SK-N-SH treated with all-trans-retinoic acid at 6 μM for 48 hours (cell line): ENCODE data around the gene PTBP3.

Experiments
- ATAC-seq: fragments of 200-7000 bp; cut with Tn5 transposase; 3 replicates; pipeline ENCODE4 v1.9.1; 2020; ENCODE audit warnings: mild to moderate bottlenecking, moderate library complexity
- BACH2 ChIP-seq: fragments of 250-450 bp; sonication (Bioruptor Pico); IDR thresholded peaks from 2 replicates; pipeline ENCODE4 v1.9.0; 2021; ENCODE audit warnings: mild to moderate bottlenecking, borderline replicate concordance
- CSDC2 ChIP-seq: fragments of 250-450 bp; sonication (Bioruptor Pico); IDR thresholded peaks from 2 replicates; pipeline ENCODE4 v1.5.0; 2020; ENCODE audit warnings: mild to moderate bottlenecking, moderate library complexity
- ESRRG ChIP-seq: fragments of 250-450 bp; sonication (Bioruptor Pico); IDR thresholded peaks from 2 replicates; pipeline ENCODE4 v1.6.1; 2021; ENCODE audit warnings: mild to moderate bottlenecking
- GLIS3 ChIP-seq: fragments of 250-450 bp; sonication (Bioruptor Pico); IDR thresholded peaks from 2 replicates; pipeline ENCODE4 v1.5.0; 2020; ENCODE audit warnings: mild to moderate bottlenecking, moderate library complexity
- ISL1 ChIP-seq: fragments of 250-450 bp; sonication (Bioruptor Pico); IDR thresholded peaks from 2 replicates; pipeline ENCODE4 v2.1.2; 2022; ENCODE audit warnings: mild to moderate bottlenecking, moderate library complexity
- OSR1 ChIP-seq: fragments of 250-450 bp; sonication (Bioruptor Pico); IDR thresholded peaks from 2 replicates; pipeline ENCODE4 v1.8.0; 2022; ENCODE audit warnings: moderate library complexity, mild to moderate bottlenecking, inconsistent platforms
- PATZ1 ChIP-seq: fragments of 250-450 bp; sonication (Bioruptor Pico); IDR thresholded peaks from 2 replicates; pipeline ENCODE4 v1.8.0; 2020; ENCODE audit warnings: mild to moderate bottlenecking, moderate library complexity, borderline replicate concordance
- POU6F1 ChIP-seq: fragments of 250-450 bp; sonication (Bioruptor Pico); IDR thresholded peaks from 2 replicates; pipeline ENCODE4 v1.8.0; 2021; ENCODE audit warnings: low read depth, mild to moderate bottlenecking, moderate library complexity, borderline replicate concordance
- PPARA ChIP-seq: fragments of 250-450 bp; sonication (Bioruptor Pico); IDR thresholded peaks from 2 replicates; pipeline ENCODE4 v1.5.0; 2020; ENCODE audit warnings: mild to moderate bottlenecking, borderline replicate concordance
- RARB ChIP-seq: fragments of 250-450 bp; sonication (Bioruptor Pico); IDR thresholded peaks from 2 replicates; pipeline ENCODE4 v1.8.0; 2021; ENCODE audit warnings: mild to moderate bottlenecking, moderate library complexity
- SNAI2 ChIP-seq: fragments of 250-450 bp; sonication (Bioruptor Pico); IDR thresholded peaks from 2 replicates; pipeline ENCODE4 v1.5.0; 2020; ENCODE audit warnings: mild to moderate bottlenecking, moderate library complexity
- TCF4 ChIP-seq: fragments of 250-450 bp; sonication (Bioruptor Pico); IDR thresholded peaks from 2 replicates; pipeline ENCODE4 v1.8.0; 2021; ENCODE audit warnings: mild to moderate bottlenecking, moderate library complexity, borderline replicate concordance
- TOX ChIP-seq: fragments of 250-450 bp; sonication (Bioruptor Pico); IDR thresholded peaks from 2 replicates; pipeline ENCODE4 v1.8.0; 2021; ENCODE audit warnings: mild to moderate bottlenecking, moderate library complexity, borderline replicate concordance
- ZC3H10 ChIP-seq: fragments of 250-450 bp; sonication (Bioruptor Pico); IDR thresholded peaks from 2 replicates; pipeline ENCODE4 v1.5.1; 2021; ENCODE audit warnings: mild to moderate bottlenecking, moderate library complexity
- ZFP3 ChIP-seq: fragments of 250-450 bp; sonication (Bioruptor Pico); IDR thresholded peaks from 2 replicates; pipeline ENCODE4 v1.5.0; 2020; ENCODE audit warnings: mild to moderate bottlenecking, moderate library complexity
- ZFP30 ChIP-seq: fragments of 450-650 bp; formaldehyde crosslinking; IDR thresholded peaks from 2 replicates; pipeline ENCODE4 v1.5.0; 2022; ENCODE audit warnings: mild to moderate bottlenecking, moderate library complexity
- ZNF70 ChIP-seq: fragments of 450-650 bp; formaldehyde crosslinking; IDR thresholded peaks from 2 replicates; pipeline ENCODE4 v1.5.0; 2020; ENCODE audit warnings: mild to moderate bottlenecking, moderate library complexity
- ZNF8 ChIP-seq: fragments of 450-650 bp; formaldehyde crosslinking; IDR thresholded peaks from 2 replicates; pipeline ENCODE4 v1.5.0; 2020; ENCODE audit warnings: mild to moderate bottlenecking, moderate library complexity
- TF ChIP-seq, protein P1 (sequence below): fragments of 250-450 bp; sonication (Bioruptor Pico); IDR thresholded peaks from 2 replicates; pipeline ENCODE4 v1.5.0; 2020; ENCODE audit warnings: mild to moderate bottlenecking, moderate library complexity
- TF ChIP-seq, protein P2 (sequence below): fragments of 250-450 bp; sonication (Bioruptor Pico); IDR thresholded peaks from 2 replicates; pipeline ENCODE4 v1.5.1; 2021; ENCODE audit warnings: mild to moderate bottlenecking, moderate library complexity
- TF ChIP-seq, protein P3 (sequence below): fragments of 250-450 bp; sonication (Bioruptor Pico); IDR thresholded peaks from 2 replicates; pipeline ENCODE4 v1.5.1; 2020; ENCODE audit warnings: low read depth, mild to moderate bottlenecking, moderate library complexity

PTBP3 gene

DNA sequence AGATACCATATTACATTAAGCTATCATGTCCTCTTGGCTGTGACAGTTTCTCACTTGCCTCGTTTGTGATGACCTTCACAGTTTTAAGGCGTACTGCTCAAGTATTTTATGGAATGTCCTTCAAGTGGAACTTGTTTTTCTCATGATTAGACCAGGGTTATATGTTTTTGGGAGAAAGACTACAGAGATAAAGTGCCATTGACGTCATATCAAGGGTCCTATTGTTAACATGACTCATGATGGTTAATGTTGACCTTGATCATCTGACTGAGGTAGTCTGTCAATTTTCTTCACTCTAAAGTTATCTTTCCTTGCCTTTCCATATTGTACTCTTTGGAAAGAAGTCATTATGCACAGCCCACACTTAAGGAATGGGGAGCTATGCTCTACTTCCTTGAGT is 17.8 kb upstream of the PTBP3 start (continued):
- no peak for TF ChIP-seq ZNF70
- no peak for TF ChIP-seq OSR1 (CRISPR knock-in tag)
- TF ChIP-seq ZC3H10 (CRISPR knock-in tag): no peak
- no peak for TF ChIP-seq PPARA

- no peak for ATAC-seq
- TF ChIP-seq PATZ1 (CRISPR knock-in tag) (no peak), ZNF70 (no peak), ZFP3 (CRISPR knock-in tag) (no peak), ESRRG (CRISPR knock-in tag) (no peak), ZNF8 (no peak), POU6F1 (CRISPR knock-in tag) (no peak), PPARA (no peak), BACH2 (CRISPR knock-in tag) (no peak), RARB (CRISPR knock-in tag) (no peak), TOX (CRISPR knock-in tag) (no peak), TCF4 (CRISPR knock-in tag) (no peak), OSR1 (CRISPR knock-in tag) (no peak), CSDC2 (no peak), GLIS3 (CRISPR knock-in tag) (no peak), ZFP30 (no peak)
- TF ChIP-seq, protein P1, sequence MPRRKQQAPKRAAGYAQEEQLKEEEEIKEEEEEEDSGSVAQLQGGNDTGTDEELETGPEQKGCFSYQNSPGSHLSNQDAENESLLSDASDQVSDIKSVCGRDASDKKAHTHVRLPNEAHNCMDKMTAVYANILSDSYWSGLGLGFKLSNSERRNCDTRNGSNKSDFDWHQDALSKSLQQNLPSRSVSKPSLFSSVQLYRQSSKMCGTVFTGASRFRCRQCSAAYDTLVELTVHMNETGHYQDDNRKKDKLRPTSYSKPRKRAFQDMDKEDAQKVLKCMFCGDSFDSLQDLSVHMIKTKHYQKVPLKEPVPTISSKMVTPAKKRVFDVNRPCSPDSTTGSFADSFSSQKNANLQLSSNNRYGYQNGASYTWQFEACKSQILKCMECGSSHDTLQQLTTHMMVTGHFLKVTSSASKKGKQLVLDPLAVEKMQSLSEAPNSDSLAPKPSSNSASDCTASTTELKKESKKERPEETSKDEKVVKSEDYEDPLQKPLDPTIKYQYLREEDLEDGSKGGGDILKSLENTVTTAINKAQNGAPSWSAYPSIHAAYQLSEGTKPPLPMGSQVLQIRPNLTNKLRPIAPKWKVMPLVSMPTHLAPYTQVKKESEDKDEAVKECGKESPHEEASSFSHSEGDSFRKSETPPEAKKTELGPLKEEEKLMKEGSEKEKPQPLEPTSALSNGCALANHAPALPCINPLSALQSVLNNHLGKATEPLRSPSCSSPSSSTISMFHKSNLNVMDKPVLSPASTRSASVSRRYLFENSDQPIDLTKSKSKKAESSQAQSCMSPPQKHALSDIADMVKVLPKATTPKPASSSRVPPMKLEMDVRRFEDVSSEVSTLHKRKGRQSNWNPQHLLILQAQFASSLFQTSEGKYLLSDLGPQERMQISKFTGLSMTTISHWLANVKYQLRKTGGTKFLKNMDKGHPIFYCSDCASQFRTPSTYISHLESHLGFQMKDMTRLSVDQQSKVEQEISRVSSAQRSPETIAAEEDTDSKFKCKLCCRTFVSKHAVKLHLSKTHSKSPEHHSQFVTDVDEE (CRISPR knock-in tag): no peak
- TF ChIP-seq, protein P2, sequence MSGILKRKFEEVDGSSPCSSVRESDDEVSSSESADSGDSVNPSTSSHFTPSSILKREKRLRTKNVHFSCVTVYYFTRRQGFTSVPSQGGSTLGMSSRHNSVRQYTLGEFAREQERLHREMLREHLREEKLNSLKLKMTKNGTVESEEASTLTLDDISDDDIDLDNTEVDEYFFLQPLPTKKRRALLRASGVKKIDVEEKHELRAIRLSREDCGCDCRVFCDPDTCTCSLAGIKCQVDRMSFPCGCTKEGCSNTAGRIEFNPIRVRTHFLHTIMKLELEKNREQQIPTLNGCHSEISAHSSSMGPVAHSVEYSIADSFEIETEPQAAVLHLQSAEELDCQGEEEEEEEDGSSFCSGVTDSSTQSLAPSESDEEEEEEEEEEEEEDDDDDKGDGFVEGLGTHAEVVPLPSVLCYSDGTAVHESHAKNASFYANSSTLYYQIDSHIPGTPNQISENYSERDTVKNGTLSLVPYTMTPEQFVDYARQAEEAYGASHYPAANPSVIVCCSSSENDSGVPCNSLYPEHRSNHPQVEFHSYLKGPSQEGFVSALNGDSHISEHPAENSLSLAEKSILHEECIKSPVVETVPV (CRISPR knock-in tag): no peak
- TF ChIP-seq, protein P3, sequence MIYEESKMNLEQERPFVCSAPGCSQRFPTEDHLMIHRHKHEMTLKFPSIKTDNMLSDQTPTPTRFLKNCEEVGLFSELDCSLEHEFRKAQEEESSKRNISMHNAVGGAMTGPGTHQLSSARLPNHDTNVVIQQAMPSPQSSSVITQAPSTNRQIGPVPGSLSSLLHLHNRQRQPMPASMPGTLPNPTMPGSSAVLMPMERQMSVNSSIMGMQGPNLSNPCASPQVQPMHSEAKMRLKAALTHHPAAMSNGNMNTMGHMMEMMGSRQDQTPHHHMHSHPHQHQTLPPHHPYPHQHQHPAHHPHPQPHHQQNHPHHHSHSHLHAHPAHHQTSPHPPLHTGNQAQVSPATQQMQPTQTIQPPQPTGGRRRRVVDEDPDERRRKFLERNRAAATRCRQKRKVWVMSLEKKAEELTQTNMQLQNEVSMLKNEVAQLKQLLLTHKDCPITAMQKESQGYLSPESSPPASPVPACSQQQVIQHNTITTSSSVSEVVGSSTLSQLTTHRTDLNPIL (CRISPR knock-in tag): no peak
Measured at GRCh38 chr9:112349008-112349333, 15.6 kb upstream of the PTBP3 start.

- ATAC-seq: no peak
- TF ChIP-seq TCF4 (CRISPR knock-in tag) (no peak), ZFP3 (CRISPR knock-in tag) (peak; percentile 42; the same call in 1 of the 2 replicates), OSR1 (CRISPR knock-in tag) (no peak)
Measured at GRCh38 chr9:112348257-112349007, 15.0 kb upstream of the PTBP3 start.

DNA sequence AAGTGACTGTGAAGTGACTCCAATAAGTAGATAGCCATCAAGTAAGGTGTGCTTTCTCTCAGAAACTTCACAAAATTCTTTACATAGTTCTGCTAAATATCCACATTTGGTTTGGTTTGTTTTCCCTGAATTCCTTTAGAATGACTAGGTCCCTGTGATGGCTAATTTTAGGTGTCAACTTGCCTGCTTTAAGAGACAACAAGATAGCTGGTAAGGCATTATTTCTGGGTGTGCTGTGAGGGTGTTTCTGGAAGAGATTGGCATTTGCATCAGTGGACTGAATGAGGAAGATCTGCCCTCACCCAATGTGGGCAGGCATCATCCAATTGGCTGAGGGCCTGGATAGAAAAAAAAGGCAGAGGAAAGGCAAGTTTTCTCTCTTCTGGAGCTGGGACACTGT is 8.3 kb upstream of the PTBP3 start:
- TF ChIP-seq ESRRG (CRISPR knock-in tag): no peak
- TF ChIP-seq ZFP3 (CRISPR knock-in tag): no peak
- no peak for TF ChIP-seq POU6F1 (CRISPR knock-in tag)
- no peak for TF ChIP-seq OSR1 (CRISPR knock-in tag)
- no peak for TF ChIP-seq ISL1 (CRISPR knock-in tag)
- no peak for TF ChIP-seq CSDC2
- TF ChIP-seq RARB (CRISPR knock-in tag): no peak
- no peak for TF ChIP-seq SNAI2 (CRISPR knock-in tag)
- TF ChIP-seq ZFP30: no peak
- TF ChIP-seq, all 23 proteins: peak for 0
- ATAC-seq: peak; percentile 85
